NCI-H345 (cell line): ENCODE data around the gene PHF12.
A peak's percentile ranks its signal among the peaks of the same experiment; 100 is the strongest.

Experiments
- DNase-seq: peaks from one replicate; lab custom pipeline; 2025; lab: John Stamatoyannopoulos, UW

PHF12 gene

DNA sequence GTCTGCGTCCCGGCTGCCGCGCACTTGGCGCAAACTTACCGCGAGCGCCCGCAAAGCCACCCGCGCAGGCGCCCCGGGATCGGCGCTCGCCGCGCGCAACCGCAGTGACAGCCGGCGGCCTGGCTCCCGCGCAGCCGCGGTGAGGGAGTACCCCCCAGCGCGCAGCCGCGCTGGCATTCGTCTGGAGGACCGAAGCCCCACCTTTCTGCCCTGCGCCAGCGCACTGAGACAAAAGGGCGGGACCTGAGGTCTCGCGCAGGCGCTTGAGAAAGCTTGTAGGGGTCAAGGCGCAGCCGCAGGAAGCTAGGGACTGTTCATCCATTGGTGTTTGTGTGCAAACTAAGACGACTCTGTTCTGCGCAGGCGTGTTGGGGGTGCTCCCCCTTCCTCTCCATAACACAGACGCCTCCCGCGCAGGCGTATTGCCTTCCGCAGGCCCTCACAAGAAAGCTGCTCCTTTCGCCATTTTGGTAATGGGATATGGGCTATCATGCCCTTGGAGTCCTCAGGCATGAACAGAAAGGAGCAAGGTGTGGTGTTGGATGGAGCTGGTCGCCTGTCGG lies at the start of gene PHF12:
Gene PHF12, minus strand, starts transcription at position 91 of the 563 bp plus-strand sequence. CDS start 558 bp downstream, outside the sequence.
- DNase-seq: peak; percentile 100

DNA sequence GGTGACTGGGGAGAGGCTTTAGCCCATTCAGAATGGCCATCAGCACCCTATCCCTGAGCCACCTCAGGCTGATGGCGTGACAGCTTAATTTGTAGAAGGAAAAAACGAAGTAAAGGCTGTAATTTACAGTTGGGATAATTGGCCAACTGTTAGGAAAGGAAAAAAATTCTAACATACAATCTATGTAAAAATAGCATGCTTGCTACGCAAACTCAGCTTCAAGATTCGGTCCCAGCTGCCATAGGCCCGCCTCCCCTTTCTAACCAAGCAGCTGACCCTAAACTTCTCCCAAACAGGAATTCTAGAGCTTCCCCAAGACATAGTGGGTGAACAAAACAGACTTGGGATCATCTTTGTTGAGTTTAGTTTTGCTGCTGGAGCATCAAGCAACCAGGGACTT lies 49.7 kb upstream of the PHF12 start:
- no peak for DNase-seq

DNA sequence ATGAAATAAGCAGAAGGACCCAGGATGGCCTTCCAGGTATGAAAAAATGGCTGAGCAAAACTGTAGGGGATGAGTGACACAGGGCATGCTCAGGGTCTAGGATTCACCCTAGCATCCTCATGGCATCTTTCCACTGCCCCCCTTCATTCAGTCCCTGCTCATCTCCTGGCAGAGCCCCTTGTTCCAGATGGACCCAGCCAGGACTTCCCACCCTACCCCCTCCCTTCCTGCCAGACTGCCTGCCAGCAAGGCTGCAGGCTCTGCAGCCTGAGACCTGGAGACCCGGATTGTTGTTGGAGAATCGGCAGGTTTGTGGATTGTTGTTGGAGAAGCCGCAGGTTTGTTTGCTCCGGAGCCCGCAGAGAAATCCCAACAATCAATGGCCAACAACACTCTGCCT lies 47.9 kb upstream of the PHF12 start:
- DNase-seq: peak; percentile 42

DNA sequence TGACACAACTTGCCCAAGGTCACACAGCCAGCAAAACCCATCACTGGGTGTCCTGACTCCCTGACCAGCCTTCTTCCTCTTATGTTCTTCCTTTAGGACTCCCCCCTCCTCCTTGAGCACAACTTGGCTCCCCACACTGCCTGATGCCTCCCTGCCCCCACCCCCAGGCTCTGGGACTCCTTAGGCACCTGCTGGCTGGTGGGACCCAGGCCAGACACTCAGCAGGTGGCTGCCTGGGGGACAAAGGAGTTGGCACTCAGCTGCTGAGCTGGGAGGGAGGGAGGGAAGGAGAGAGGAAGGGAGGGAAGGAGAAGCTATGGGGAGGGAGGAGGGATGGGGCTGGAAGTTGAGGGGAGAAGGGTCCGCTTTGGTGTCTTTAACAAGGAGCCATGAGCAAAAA lies 46.5 kb upstream of the PHF12 start:
- peak; percentile 86 for DNase-seq

DNA sequence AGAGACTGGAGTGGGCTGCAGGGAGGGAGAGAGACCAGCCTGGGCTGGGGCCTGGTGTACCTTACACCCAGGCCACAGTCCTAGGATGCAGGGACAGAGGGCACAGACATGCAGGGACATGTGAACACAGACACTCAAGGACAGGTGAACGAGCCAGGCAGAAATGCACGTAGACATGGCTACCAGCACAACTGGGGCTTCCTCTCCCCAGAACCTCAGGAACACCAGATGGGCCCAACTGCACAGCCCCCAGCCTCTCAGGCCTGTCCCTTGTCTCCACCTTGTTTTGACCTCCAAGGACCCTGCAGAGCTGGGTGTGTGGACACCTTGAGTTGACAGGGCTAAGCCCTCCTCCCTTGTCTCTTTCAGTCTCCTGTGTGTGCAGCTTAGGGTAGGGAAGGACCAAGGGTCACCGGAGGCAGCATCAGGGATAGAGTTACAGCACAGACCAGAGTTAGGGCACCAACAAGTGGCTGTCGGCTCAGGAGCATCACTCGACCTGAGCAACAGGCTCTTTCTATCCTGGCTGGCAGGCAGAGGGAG lies 45.3 kb upstream of the PHF12 start:
- no peak for DNase-seq

DNA sequence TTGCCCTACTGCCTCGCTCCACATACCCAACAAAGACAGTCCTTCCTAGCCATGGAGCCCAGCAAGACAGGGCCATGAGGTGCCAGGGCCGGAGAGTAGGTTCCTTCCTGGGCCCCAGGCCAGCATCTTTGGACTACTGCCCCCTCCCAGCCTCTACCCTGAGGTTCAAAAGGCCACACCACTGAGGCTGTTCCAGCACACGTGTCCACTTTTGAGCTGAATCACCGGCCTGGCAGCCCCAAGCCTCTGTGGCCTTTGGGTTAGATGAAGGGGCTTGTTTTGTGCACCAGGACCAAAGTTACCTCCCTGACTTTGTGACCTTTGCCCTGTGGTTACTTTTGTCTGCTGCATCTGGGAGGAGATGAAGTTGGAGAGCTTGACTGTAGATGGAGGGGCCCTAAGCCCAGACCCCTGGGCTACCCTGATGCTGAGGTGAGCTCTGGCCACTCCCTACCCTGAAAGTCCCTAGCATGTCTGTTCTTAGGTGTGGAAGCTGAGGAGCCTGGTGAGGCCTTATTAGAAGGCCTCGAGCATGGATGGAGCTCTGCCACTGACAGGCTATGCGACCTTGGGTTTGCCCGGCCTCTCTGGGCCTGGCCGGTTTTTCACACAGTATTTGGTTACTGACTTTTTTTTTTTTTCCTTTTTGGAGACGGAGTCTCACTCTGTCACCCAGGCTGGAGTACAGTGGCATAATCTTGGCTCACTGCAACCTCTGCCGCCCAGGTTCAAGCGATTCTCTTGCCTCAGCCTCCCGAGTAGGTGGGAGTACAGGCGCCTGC lies 42.5 kb upstream of the PHF12 start:
- DNase-seq: no peak

DNA sequence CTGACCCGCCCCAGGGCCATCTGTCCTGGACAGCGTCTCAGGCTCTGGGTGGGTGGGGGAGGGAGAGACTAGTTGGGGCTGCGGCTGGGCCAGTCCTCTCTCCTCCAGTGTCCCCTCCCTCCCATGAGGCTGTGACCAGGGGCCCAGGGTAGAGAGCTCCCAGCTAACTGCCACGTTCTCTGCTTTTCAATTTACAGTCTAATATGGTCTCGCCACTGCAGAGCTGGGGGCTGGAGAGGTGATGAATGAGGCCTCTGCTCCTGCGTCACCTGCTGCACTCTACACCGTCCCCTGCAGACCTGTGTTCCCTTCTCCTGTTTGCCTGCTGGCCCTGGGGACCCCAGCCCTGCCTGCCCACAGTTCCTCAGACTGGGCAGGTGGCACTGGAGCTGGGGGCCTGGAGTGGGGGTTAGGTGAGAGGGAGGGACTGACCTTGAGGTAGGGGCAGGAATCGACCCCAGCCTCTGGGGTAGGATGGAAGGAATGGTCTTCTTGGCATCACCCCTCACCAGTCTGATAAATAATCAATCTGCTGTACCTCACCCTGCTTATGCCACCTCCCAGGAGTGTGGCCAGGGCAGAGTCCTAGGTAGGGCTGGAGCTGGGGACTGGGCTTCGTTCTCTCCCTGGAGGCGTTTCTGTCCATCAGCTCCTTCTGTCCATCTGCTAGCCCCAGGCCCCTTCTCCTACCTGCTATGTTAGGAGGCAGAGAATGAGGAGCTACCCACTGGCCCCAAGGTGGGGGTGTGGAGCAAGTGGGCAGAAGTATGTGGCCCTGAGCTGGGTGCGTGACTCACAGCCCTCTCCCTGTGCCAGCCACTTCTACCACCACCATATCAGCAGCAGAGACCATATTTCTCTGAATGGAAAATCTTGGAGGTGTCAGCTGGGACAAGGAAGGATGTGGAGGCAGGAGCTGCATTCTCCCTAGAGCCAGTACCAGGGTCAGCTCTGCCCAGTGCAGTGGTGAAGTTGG lies 41.6 kb upstream of the PHF12 start:
- no peak for DNase-seq

DNA sequence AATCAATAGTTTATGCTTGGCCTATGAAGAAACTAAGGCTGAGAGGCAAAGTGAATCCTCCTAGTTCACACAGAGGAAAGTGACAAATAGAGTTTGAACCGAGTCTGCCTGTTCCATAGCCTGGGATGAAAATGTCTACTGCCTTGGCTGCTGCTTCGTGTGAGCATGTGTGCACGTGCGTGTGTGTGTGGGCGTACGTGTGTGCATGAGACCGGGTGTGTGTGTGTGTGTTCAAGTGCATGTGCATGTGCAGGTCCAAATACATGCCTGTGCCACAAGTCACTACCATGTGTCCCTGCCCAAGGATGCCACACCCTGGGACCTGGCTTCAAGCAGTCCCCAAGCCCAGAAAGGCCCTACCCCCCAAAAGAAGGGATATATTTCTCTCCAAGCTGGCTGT lies 40.9 kb upstream of the PHF12 start:
- DNase-seq: no peak

DNA sequence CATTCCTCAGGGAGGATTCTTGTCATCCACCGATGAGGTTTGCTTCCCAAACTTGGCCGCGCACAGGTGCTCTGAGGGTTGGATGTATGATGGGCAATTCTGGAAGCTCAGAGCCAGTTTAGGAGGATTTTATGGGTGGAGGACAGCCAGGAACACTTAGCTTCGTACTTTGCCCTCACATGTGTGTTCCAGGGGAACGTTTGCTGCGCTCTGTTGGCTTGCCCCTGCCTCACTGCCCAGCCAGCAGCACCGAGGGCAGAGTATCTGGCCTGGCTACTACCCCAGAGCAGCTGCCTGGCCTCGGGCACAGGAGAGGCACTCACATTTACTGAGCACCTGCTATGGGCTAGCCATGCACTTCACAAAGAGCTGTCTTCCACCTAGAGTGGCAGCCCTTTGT lies 40.5 kb upstream of the PHF12 start:
- no peak for DNase-seq

DNA sequence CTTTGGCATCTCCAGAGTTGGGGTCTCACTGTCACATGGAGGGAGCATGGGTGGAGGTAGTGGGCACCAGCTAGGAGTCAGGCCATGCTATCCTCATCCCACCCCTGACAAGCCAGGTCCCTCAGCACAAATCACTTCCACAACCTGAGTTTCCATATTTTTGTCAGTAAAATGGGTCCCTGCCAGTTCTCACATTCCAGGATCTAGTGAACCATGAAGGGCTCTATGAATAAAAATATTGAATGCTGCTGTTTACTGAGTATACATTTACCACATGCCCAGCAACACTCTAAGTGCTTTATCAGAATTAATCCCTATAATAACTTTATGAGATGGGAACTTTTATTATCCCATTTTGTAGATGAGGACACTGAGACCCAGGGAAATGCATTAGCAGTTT lies 37.7 kb upstream of the PHF12 start:
- no peak for DNase-seq

DNA sequence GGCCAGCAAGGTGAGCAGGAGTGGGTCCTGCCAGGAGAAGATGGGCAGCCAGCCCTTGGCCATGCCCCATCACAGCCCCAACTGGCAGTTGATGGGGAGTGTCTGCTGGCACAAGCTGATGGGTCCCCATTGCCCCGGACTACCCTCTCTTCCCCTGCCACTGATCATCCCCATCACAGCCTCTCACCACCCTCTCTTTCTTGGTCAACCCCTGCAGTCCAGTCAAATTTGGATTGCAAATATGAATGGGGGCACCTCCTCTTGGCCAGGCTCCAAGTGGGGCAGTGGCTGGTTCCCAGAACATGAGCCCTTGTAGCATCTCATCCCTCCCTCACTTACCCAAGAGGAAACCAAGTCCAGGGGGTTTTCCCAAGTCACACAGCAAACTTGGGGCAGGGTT lies 37.2 kb upstream of the PHF12 start:
- no peak for DNase-seq

DNA sequence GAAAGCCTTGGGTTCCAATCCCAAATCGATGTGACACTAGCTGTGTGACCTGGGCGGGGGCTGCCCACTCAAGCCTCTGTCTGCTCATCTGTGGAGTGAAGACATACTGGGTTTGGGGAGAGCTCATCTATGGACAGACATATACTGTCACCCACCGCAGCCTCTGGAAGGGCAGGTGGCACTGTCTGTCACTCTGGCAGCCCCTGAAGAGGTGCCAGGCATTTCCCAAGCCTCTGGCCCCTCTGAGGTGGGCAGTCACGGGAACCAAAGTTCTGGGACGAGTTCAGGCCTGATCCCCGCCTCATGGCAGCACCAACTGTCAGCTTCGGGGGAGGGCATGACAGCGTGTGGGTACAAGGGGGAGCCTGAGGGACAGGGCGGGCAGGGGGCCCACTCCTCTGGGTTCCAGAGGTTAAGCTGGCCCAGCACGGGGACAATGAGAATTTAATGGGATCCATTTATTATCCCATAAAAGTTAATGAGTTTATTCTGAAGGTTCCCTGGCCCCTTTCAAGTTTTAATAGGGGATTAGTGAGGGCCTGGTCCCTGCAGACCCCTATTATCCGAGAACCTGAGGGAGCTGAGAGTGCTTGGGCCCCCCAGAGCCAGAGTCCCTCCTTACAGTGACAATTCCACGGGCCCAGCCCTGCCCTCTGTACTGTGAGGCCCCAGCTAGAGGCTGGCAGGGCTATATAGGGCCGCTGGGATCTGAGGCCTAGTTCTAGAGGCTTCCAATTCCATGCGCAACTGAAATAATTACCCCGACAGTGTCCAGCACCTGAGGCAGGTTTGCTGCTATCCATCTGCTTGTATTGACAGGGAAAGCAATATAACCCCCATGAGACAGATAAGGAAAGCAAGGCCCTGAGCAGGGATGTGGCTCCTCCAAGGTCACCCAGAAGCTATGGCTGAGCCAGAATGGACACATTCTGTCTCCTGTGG lies 35.7 kb upstream of the PHF12 start:
- DNase-seq: no peak

DNA sequence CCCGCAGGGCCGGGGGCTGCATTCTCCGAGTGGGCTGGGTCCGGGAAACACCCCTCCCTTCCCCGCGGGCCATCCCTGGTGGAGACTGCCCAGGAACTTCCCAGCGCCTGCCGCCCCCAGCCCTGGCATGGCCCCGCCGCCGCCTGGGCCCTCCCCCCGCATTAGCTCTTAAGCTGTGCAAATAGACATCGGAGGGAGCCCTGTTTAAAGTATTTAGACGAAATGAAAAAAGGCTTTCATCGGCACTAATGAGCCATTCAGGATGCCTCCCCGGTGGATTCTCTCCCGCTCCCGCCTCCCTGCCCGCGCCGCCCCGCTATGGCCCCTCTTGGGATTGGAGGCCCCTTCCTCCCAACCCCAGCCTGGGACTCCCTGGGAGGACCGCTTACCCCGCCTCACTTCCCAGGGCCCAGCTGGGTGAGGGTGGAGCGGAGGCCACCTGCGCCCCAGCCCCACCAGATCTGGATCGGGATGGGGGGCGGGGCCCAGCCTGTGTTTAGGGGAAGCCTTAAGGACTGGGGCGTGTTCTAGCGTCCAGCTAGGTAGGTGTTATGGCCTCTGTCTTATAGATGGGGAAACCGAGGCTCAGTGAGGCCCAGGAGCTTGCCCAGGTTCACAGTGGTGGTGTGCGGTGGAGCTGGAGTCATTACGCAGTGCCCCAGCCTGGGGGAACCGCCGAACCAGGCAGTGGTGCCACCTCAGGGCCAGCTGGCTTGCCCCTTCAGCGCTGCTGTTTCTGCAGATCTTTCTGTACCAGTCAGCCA lies 34.8 kb upstream of the PHF12 start:
- DNase-seq: peak; percentile 94

DNA sequence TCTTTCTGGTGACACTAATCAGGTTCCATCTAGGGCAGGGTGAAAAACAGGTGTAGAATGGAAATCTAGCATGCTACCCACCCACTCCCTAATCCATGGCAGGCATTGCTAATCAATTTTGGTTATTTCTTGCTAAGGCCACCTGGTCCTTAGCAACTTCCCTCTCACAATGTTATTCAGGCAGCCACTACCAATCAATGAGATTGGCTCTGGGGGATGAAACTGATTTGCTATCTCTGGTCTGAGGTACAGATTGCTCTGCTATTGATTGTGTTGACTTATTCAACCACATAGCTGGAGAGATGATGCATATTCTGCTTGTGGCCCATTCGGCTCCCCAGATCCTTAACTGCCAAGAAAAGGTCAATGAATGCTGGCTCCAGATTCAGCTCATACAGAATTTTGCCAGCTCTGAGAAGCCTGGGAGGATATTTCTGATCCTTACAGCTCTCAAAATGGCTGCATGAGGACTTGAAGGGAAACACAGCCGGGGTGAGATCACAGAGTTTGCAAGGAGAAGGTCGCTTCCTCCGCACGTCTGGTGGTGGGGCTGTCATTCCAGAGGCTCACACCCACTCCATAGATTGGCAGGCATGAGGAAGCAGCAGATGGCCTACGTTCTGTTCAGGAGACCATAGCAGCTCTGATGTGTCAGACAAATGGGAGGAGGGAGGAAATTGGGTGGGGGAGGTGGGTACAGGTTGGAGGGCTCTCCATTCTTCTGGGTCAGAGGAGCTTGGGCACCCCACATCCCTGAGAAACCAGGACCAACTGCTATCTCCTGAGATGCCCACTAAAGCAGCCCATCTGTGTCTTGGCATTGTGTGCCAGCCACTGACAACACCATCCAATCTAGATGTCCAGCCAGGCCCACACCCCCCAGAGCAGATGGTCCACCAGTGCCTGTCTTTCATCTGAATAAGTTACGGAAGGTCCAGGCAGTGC lies 32.2 kb upstream of the PHF12 start:
- DNase-seq: no peak

DNA sequence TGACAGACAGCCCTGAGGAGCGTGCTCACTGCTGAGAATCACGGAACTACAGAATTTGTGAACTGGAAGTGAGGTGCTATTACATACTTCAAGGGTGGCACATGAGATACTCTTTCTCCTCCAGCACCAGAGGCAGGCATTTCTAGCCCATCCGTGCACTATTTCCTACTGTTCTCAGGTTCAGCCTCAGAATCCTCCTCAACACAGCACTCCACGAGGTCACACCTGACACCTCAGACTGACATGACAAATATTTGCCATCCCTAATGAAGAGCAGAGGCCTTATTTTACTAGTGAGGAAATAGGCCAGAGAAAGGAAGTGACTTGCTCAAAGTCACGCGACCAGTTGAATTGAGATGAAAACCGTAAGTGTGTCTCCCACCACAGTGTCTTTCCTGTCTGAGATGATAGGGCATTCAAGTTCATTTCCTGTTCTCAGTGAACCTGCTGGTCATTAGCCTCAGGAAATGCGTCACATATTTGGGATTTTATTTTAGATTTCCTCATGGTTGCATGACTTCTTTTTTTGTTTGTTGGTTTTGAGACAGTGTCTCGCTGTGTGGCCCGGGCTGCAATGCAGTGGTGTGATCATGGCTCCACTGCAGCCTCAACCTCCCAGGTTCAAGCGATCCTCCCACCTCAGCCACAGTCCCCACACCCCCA lies 30.9 kb upstream of the PHF12 start:
- no peak for DNase-seq

DNA sequence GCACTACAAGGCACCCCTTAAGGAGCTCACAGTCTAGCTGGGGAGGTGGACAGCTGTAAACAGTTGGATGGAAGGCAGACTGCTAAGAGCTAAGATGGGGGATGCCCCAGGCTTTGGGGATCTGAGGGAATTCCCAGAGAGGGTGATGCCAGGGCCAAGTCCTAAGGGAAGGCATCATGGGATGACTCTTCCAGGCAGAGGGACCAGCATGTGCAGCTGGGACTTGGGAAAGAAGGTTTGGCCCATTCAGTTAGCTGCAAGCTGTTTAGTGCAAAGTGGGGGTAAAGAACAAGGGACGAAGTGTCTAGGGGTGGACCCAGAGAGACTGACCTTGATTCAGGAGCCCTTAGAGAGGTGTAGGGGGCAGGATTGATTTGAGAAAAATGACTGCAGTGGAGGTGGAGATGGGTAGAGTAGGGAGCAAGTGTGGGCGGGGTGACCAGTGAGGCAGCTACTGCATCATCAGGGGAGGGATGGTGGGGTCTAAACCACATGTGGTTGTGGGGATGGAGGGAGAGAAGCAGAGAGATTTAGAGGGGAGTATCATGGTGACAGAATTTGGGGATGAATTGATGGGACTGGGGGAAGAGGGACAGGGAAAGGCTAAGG lies 27.1 kb upstream of the PHF12 start:
- DNase-seq: no peak

DNA sequence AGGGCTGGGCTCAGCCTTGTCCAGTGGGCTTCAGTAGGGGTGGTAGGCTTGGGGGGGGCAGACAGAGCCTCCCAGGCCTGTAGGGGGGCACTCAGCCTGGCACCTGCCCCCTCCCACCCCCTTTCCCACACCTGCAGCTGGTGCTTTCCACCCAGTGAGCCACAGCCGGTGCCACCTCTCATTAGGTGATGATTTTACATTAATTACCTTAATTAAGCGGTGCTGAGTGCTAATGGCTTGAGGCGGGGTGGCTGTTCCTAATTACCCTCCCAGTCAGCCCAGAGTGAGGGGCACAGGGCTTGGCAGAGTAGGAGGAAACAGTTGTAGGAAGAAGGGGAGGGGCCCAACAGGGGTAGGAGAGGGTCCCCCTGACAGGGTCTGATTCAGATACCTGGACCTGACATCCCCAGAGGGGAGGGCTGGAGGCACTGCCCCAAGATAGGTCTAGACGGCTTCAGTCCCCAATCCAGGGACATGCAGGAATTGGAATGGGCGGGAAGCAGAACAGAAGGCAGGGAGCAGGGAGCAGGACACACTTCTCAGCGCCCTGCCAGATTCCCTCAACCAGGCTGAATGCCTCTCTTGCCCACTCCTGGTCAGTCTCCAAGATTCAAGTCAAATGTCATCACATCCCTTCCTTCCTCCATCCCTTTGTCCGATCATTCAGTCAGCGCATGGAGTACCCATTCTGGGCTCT lies 26.5 kb upstream of the PHF12 start:
- DNase-seq: no peak

DNA sequence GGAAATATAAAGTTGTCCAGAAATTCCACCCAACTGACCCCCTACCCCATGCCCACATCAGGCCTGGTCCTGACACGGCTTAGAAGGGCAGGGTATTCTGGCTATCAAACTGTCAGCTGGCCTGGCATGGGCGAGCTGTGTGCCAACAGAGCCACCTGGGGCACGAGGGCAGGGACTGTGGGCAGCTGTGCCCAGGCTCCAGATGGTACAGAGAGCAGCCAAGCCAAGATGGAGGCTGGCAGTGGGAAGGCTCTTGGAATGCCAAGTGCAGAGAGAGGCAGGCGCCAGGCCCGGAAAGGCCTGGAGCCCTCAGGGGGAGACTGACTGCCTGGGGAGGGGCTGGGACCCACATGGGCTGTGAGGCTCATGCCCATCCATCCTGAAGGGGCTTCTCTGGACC lies 24.3 kb upstream of the PHF12 start:
- DNase-seq: no peak
